Measurements from ENCODE around the gene HSD17B8.

DNA sequence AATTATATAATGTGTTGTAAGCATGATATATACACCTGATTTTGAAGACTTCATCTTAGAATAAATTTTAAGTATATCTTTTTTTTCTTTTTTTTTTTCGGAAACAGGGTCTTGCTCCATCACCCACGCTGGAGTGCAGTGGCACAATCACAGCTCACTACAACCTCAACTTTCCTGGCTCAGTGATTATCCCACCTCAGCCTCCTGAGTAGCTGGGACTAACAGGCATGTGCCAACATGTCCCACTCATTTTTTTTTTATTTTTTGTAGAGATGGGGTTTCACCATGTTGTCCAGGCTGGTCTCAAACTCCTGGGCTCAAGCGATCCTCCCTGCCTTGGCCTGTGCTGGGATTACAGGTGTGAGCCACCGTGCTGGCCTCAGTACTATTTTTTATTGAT, 50.1 kb downstream of the HSD17B8 start:
- TF ChIP-seq GATA2 (CRISPR knock-in tag; IDR thresholded peaks at IDR 0.05) (no peak), EP300 (IDR thresholded peaks at IDR 0.05; ENCODE audit: borderline replicate concordance in 1 of 2, low read depth in 1 of 2, low read length in 1 of 2) (no peak), CHD2 (IDR thresholded peaks at IDR 0.05; ENCODE audit: low read length, partially characterized antibody) (no peak), RCOR1 (IDR thresholded peaks at IDR 0.05; ENCODE audit: low read length) (no peak), RAD21 (IDR thresholded peaks at IDR 0.05; ENCODE audit: low read length) (no peak), MXI1 (IDR thresholded peaks at IDR 0.05; ENCODE audit: low read depth, low read length) (no peak), JUND (IDR thresholded peaks at IDR 0.05) (no peak), RFX5 (IDR thresholded peaks at IDR 0.05; ENCODE audit: low read length) (no peak), TAF1 (IDR thresholded peaks at IDR 0.05; ENCODE audit: borderline replicate concordance, low read depth, low read length) (no peak)
- TF ChIP-seq, protein P1, sequence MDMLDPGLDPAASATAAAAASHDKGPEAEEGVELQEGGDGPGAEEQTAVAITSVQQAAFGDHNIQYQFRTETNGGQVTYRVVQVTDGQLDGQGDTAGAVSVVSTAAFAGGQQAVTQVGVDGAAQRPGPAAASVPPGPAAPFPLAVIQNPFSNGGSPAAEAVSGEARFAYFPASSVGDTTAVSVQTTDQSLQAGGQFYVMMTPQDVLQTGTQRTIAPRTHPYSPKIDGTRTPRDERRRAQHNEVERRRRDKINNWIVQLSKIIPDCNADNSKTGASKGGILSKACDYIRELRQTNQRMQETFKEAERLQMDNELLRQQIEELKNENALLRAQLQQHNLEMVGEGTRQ (IDR thresholded peaks at IDR 0.05; ENCODE audit: borderline replicate concordance, low read depth, low read length): no peak
- TF ChIP-seq, protein P2, sequence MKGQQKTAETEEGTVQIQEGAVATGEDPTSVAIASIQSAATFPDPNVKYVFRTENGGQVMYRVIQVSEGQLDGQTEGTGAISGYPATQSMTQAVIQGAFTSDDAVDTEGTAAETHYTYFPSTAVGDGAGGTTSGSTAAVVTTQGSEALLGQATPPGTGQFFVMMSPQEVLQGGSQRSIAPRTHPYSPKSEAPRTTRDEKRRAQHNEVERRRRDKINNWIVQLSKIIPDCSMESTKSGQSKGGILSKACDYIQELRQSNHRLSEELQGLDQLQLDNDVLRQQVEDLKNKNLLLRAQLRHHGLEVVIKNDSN (IDR thresholded peaks at IDR 0.05; ENCODE audit: borderline replicate concordance, low read depth): no peak
- TF ChIP-seq, protein P3, sequence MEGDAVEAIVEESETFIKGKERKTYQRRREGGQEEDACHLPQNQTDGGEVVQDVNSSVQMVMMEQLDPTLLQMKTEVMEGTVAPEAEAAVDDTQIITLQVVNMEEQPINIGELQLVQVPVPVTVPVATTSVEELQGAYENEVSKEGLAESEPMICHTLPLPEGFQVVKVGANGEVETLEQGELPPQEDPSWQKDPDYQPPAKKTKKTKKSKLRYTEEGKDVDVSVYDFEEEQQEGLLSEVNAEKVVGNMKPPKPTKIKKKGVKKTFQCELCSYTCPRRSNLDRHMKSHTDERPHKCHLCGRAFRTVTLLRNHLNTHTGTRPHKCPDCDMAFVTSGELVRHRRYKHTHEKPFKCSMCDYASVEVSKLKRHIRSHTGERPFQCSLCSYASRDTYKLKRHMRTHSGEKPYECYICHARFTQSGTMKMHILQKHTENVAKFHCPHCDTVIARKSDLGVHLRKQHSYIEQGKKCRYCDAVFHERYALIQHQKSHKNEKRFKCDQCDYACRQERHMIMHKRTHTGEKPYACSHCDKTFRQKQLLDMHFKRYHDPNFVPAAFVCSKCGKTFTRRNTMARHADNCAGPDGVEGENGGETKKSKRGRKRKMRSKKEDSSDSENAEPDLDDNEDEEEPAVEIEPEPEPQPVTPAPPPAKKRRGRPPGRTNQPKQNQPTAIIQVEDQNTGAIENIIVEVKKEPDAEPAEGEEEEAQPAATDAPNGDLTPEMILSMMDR (IDR thresholded peaks at IDR 0.05): no peak
- TF ChIP-seq, protein P4, sequence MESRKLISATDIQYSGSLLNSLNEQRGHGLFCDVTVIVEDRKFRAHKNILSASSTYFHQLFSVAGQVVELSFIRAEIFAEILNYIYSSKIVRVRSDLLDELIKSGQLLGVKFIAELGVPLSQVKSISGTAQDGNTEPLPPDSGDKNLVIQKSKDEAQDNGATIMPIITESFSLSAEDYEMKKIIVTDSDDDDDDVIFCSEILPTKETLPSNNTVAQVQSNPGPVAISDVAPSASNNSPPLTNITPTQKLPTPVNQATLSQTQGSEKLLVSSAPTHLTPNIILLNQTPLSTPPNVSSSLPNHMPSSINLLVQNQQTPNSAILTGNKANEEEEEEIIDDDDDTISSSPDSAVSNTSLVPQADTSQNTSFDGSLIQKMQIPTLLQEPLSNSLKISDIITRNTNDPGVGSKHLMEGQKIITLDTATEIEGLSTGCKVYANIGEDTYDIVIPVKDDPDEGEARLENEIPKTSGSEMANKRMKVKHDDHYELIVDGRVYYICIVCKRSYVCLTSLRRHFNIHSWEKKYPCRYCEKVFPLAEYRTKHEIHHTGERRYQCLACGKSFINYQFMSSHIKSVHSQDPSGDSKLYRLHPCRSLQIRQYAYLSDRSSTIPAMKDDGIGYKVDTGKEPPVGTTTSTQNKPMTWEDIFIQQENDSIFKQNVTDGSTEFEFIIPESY (IDR thresholded peaks at IDR 0.05; ENCODE audit: borderline replicate concordance, low read depth): no peak
- TF ChIP-seq, protein P5, sequence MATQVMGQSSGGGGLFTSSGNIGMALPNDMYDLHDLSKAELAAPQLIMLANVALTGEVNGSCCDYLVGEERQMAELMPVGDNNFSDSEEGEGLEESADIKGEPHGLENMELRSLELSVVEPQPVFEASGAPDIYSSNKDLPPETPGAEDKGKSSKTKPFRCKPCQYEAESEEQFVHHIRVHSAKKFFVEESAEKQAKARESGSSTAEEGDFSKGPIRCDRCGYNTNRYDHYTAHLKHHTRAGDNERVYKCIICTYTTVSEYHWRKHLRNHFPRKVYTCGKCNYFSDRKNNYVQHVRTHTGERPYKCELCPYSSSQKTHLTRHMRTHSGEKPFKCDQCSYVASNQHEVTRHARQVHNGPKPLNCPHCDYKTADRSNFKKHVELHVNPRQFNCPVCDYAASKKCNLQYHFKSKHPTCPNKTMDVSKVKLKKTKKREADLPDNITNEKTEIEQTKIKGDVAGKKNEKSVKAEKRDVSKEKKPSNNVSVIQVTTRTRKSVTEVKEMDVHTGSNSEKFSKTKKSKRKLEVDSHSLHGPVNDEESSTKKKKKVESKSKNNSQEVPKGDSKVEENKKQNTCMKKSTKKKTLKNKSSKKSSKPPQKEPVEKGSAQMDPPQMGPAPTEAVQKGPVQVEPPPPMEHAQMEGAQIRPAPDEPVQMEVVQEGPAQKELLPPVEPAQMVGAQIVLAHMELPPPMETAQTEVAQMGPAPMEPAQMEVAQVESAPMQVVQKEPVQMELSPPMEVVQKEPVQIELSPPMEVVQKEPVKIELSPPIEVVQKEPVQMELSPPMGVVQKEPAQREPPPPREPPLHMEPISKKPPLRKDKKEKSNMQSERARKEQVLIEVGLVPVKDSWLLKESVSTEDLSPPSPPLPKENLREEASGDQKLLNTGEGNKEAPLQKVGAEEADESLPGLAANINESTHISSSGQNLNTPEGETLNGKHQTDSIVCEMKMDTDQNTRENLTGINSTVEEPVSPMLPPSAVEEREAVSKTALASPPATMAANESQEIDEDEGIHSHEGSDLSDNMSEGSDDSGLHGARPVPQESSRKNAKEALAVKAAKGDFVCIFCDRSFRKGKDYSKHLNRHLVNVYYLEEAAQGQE (IDR thresholded peaks at IDR 0.05; ENCODE audit: low read depth, low read length): no peak

Measured in SK-N-SH (cell line).